Kasumi-1 (cell line): ENCODE results near the gene LTBP3.
A peak's percentile ranks its signal among the peaks of the same experiment; 100 is the strongest.
"Not testable (repeated sequence)": the region's sequence is repeated elsewhere in the genome, so short reads cannot be mapped to it uniquely, and the experiment has no call there.

Experiments used
- DNase-seq, 2 experiments: peaks; one replicate each; lab custom pipeline; 2025; lab: John Stamatoyannopoulos, UW

Gene LTBP3

DNA sequence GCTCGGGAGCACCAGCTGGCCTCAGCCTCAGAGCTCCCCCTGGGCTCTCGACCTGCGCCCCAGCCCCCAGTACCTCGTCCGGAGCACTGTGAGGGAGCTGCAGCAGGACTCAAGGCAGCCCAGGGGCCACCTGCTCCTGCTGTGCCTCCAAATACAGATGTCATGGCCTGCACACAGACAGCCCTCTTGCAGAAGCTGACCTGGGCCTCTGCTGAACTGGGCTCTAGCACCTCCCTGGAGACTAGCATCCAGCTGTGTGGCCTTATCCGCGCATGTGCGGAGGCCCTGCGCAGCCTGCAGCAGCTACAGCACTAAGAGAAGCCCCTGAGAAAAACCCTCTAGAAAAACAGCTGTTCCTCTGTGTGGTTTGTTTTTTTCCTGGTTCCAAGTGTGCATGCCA is 13.3 kb upstream of the LTBP3 start:
- DNase-seq: no peak

DNA sequence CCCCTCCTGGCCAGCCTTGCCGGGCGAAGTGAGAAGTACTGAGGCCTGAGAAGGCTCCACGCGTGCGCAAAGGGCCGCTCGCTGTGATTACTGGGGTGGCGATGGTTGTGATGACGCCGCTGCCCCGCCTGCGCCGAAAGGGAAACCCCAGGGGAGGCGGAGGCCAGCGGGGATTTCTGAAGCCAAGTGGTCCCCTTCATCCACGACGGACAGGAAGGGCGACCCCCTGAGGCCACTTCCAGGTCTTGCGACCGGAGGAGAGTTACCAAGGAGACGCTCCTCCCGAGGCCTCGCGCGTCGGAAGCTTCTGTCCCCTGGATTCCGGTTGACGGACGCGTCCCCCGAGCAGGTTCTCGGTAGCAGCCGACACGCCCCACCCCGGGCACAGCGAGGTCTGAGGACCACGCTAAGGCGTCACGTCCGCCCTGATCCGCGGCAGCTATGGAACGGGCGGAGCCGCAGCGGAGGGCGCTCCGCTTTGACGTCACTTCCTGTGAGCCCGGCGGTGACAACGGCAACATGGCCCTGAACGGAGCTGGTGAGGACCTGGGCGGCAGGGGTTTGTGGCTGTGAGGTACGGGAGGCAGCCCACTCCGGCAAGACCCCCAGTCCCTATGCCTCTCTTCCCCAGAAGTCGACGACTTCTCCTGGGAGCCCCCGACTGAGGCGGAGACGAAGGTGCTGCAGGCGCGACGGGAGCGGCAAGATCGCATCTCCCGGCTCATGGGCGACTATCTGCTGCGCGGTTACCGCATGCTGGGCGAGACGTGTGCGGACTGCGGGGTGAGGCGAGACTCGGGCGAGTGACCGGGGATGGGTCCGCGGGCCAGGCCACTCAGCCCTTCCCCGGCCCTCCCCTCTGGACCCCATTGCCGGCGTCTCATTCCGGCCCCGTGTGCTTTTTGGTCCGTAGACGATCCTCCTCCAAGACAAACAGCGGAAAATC is 12.1 kb upstream of the LTBP3 start, which contains the start of gene ZNRD2:
Gene ZNRD2 (plus strand): TSS at position 505 of the 946 bp plus-strand sequence. CDS start 15 bp downstream, at position 520.
- peak; percentile 94 to 95 for DNase-seq

DNA sequence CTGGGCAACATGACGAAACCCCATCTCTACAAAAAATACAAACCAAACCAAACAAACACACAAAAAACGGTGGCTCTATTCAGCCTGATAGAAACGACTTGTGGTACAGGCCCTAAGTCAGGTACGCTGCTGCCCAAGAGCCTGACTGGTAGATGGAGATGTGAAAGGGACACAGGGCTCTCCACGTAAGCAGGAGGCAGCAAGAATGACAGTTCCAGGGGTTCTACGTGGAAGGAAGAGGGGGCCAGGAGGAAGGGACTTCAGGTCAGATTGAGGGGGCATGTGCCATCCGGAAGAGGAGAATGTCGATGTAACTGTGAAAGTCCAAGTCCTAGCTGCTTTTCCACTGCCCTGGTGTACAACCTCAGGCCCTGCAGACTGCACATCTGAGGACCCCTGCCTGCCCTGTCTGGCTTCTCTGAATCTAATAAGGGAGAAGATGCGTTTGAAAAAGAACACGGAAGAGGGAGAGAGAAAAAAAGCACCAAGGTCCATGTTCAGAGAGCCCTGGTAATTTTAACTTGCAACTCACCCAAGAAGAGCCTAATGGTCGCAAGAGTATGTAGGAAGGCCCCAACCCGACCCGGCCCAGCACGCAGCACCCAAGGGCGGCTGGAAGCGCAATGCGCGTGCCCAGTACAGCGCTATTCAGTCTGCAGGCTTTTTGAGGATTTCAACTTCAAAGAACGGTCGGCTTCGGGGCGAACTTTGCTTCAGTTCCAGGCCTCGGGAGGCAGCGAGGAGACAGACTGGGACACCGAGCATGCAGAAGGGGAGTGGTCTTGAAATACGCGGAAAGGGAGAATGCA is 11.2 kb upstream of the LTBP3 start:
- DNase-seq: peak in 1 of 2 experiments; percentile 69

DNA sequence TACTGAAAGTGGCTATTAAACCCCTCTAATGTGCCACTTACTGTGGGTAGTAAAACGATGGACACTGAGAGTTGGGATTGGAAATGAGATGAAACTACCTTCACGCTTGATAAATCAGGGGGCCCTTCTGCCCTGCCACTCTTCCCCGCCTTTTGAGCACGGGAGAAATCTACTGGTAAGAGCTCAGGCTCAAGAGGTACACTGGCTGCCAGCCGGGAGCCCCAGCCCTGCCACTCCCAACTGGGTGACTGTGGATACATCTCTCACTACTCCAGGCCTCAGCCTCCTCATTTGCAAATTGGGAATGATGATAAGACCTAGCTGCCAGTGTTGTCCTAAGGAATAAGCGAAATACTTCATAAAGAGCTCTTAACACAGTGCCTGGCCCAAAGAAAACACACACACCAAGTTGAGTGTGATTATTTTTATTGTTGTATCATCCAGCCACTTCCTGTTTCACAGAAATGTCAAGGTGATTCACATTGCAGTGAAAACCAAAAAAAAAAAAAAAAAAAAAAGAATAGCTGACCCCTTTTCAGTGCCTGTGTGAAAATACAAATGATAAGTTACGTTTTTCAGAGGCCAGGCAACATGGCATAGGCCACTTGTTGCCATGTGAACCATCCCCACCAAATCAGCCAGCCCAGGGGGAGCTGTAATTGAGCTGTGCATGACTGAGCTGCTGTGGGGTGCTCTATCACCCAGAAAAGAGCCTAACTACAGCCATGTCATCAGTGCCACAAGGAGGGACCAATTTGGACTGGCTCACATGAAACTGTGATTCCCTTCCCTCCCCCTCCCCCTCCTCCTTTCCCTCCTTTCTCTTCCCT is 7.7 kb upstream of the LTBP3 start:
- DNase-seq: no peak

DNA sequence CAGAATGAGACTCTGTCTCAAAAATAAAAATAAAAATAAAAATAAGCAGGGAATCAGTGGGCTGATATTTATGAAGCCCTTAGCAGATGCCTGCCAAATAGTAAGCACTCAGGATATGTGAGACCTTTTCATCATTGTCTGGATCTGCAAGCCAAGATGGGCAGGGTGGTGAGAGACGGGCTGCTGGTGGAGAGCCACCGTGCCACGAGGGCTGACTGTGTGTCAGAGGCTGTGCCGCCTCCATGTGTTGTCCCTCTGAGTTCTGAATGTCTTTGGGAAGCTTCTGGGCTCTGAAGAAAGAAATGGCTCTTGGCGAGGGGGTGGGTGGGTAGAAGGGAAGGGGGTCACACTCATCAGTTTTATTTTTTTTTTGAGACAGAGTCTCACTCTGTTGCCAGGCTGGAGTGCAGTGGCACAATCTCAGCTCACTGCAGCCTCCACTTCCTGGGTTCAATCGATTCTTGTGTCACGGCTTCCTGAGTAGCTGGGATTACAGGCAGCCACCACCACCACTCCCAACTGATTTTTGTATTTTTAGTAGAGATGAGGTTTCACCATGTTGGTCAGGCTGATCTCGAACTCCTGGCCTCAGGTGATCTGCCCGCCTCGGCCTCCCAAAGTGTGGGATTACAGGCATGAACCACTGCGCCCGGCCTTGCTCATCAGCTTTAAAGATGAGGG is 6.9 kb upstream of the LTBP3 start:
- DNase-seq: not testable (repeated sequence)

DNA sequence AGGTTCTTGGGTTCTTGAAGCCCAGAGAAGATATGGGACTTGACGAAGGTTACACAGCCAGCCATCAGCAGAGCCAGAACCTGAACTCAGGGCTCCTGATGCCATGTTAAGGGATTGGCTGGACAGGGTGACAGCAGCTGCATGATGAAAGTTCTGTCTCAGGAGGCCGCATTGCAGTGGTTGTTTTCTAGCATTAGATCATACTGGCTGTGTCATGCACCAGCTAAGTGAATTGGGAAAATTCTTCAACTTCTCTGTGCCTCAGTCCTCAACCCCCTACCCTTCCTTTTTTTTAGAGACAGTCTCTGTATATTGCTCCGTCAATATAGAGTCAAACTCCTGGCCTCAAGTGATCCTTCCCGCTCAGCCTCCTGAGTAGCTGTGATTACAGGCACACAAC is 5.4 kb upstream of the LTBP3 start:
- DNase-seq: no peak

DNA sequence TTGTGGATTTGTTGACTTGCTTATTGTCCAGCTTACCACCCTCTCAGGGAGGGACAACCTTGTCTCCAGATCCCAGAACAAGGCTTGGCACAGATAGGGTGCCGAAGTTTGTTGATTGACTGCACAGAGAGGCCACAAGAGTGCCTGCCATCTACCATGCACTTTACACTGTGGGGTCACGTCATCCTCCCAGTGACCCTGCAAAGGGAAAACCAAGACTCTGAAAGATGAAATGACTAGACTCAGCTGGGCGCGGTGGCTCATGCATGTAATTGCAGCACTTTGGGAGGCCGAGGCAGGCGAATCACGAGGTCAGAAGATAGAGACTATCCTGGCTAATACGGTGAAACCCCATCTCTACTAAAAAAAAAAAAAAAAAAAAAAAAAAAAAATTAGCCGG is 4.6 kb upstream of the LTBP3 start:
- DNase-seq: no peak

DNA sequence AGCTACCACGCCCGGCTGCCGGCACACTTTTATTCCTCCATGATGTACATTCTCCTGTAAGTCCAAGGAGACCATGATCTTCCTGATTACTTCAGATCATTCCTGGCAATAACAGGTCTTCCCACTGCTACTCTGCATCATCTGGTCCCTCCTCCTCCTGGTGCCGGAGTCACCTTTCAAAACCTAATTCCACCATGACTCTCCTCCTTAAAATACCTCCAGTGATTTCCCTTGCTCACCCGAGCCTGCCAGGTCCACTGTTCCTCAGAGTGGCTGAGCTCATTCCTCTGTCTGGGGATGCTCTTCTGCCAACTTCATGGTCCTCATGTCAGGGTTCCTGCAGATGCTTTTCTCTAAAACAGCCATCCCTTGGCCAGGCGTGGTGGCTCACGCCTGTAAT is 3.9 kb upstream of the LTBP3 start:
- no peak for DNase-seq

DNA sequence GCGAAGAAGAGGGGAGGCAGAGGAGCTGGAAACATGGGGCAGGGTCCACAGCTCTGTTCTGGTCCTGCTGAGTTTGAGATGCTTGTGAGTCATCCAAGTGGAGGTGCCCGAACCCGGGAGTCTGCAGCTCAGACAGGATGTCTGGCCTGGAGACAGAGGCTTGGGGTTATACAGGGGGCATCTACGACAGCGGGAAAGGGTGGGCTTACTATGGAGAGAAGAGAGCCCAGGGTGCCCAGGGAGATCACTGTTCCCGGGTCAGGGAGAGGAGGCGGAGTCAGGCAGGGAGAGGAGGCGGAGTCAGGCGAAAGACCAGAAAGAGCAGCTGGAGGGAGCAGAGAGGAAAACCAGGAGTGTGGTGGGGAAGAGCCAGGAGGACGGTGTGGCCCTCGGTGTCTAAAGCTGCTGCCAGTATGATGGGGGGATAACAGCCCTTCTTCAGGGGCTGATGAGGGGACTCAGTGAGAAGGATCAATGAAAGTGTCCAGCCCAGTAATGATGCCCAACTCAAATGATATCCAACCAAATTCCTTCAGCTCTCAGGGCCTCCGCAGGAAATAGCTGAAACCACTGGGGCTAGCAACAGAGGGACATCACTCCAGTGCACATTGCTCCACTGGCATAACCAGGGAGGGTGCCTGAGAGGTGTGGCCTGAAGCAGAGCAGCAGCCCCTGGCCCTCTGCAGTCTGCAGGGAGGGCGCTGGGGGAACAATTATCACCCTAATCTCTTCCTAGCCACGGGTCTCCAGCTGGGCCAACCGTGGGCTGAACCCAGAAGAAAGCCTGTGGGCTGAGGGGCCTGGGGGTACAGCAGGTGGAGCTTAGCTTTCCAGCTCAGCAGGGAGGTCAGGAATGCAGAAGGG is 2.6 kb upstream of the LTBP3 start:
- no peak for DNase-seq

DNA sequence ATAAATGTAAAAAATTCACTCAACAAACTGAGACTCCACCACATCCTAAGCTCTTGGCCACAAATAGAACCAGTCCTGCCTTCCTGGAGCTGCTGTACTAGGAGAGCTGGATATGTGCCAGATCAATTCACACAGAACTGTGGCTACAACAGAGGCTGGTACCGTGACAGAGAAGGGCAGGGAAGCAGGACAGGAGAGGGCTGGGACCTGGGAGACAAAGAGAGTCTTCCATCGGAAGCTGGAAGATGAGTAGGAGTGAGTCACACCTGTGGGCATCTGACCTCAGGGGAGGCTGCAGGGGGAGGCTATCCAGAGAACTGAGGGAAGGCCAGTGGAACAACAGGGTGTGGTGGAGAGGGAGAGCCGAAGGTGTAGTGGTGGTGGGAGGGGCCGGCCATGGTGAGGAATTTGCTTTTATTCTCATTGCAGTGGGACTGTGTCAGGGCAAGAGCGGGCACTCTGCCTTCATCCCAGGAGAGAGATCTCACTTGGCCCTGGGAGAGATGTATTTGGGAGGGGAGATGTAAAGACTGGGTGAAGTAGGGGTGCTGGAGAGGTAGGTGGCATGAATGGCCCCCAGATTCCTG is 1.9 kb upstream of the LTBP3 start:
- DNase-seq: no peak

DNA sequence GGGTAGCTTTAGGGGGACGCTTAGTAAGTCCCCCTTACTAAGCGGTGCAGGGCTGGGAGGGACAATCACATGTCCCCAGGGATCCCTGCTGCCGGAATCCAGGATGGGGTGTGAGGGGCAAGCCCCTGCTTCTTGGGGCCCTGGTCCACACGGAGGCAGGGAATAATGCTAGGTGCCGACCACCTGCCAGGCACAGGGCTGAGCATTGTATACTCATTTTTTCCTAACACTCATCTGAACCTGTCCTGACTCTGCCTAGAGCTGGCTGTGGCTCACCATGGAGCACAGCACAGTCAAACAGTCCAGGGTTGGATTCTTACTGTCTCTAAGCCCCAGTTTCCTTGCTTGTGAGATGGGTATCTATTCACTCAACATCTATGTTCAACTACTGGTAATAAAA is 1.4 kb upstream of the LTBP3 start:
- no peak for DNase-seq

DNA sequence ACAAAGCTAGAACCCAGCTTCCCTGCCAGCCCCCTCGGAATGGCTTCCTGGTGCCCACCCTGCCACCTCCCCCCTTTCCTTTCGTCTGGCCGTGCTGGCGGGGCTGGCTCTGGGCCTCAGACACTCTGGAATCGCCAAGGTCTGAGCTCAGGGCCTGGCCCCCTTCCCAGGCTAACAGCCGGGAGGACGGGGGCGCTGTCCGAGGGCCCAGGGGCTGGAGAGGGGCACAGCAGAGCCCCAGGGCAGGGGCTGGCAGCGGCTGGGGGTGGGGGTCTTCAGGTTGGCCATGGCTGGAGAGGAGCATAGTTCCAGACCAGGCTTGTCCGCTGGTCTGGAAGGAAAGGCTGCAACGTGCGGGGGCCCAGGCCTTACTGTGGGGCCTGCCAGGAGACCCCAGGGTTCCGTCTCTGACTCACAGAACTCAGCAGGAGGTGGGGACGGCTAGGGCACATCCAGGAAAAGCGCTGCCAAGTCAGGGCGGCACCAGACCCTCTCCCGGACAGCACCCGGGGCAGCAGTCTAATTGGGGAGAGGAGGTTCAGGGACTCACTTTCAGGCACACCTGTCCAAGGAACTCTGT is 861 bp upstream of the LTBP3 start:
- DNase-seq: no peak

DNA sequence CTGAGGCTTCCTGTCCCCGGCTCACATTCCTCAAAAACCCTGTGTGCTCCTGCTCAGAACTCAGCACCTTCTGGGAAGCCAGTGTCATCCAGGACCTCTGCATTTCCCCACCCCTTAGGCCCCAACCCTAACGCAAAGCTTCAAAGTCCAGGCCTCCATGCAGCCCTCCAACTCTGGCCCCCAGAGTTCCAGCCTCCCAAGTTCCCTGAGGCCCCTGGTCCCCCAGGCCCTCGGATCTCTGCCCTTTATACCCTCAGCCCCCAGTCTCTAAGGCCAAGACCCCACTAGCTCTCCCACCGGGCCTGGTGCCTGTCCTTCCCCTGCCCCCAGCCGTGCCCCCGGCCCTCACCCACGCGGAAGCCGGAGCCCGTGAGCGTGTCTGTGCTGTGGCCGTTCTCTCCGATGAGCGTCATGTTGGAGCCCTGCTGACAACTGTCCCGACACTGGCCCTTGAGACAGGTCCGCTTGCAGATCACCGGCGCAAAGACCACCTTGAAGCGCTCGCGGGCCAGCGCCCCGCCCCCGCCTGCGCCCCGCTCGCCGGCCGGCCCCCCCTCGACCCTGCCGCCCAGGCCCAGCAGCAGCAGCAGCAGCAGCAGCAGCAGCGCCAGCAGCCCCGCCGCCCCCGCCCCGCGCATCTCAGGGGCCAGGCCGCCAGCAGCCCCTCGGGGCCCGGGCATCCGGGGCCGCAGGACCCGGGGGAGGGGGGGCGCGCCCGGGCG is 718 bp downstream of the LTBP3 start:
- DNase-seq: no peak

DNA sequence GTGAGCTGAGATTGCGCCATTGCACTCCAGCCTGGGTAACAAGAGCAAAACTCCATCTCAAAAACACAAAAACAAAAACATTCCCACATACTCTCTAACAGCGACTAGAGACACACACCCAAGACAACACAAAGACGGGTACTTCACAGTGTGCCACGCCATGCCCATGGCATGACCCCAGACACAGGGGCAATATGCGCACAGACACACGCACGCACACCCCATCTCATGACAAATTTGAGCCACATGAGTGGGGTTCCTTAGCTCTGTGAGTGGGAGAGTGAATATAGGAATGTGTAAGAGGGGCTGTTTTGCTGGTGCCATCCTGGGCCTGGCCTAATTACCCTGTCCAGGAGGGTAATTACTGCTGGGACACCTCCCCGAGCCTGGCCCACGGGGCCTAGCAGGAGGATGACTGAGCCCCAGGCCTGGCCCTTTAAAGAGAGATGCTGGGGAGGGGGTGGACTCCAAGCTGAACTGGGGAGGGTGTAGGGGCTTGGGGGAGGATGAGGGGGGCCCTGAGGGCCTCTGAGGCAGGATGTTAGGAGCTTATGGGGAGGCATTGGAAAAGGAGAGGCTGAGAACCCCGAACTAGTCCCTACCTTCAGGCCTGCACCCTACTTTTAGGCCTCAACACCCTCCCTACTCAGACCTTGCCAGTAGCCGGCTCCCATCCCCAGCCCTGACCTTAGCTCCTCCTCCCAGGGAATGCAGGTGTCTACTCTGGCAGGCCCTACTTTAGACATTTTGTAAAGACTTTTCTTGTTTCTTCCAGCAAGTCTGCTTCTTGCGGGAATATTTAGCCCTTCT is 1.5 kb downstream of the LTBP3 start:
- DNase-seq: no peak

DNA sequence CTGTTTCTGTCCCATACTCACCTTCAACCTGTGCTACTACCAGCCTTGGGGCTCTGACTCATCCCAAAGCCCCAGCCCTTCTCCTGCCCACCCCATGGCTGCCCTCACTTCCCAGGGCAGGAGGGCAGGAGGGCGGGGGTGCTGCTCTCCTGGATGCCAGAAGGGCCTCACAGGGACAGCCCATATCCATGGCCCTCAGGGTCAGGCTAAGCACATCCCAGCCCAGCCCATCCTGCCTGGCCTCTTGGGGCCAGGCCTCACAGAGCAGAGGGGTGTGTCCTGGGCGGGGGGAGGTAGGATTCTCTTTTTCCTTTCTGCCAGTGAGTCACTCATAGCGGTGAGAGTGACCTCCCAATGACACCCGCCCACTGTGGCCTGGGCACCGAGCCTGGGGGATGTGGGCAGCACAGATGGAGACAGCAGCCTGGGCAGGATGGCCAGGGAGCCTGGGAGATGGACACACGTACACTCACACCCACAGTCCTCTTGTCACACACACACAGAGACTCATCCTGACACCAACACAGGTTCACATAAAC is 2.4 kb downstream of the LTBP3 start:
- DNase-seq: no peak

DNA sequence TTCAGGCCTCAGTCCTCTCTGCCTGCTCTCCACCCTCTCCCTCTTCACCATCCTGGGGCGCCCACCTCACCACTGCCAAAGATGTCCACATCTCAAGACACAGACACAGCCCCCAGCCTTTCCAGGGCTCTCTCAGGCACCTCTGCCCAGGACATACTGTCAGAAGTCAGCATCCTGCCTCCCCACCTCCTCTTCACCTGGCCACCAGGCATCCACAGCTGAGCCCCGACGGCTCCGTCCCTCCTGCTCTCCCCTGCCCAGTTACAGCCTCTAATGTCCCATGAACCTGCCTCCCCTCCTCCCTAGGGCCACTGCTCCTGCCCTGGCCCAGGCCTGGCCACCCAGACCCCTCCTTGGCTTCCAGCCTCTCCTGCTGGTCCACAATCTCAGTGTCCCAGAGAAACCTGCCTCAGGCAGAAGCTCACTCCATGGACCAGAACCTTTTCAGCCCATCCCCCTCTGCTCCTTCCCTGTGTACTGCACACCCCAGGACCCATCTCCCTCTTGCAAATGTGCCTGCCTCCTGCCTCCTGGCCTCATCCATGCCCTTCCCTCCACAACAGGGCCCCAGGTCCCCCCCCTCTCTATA is 3.2 kb downstream of the LTBP3 start:
- DNase-seq: no peak

DNA sequence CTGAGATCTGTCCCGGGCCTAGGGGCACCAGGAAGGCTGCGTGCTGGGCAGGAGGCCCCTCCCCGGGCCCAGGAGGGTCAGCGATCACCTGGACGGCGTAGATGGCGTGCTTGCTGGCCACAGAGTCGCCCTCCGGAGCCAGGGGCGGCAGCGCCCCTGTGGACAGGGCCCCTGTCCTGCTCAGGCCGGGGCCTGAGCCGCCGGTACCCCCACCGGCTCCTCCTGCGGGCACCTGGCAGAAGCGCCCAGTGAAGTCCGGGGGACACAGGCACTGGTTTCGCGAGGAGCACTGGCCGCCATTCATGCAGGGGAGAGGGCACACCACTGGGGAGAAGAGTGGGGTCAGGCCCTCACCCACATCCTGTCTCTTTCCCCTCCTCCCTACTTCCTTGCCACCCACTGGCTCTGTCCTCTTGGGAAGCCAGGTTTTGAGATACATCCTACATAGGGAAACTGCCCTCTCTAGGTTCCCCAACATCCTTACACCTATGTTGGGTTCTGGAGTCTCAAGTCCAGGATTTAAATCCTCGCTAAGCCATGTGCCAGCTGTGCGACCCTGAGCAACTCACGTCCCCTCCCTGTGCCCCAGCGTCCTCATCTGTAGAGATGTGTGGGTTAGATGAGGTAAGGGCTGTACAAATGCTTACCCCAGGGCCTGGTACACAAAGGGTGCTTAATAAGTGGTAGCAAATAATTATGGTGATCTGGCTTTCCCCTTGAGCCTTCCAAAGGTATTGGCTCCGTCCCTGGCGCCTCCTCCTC is 3.9 kb downstream of the LTBP3 start:
- no peak for DNase-seq
